AG04449 (cell line): Measurements from ENCODE around the gene SPIN1.
A peak's percentile ranks its signal among the peaks of the same experiment; 100 is the strongest.

Experiments used
- CTCF ChIA-PET: fragments of 350-600 bp; formaldehyde crosslinking; extraction: SDS; loops from one replicate; lab custom pipeline; 2021; ENCODE audit warnings: antibody characterized with exemption; lab: Yijun Ruan, JAX
- POLR2A ChIA-PET: fragments of 400-600, 350-600 bp; formaldehyde crosslinking; extraction: SDS; loops from one replicate; lab custom pipeline; 2020; ENCODE audit warnings: antibody characterized with exemption, inconsistent platforms; lab: Yijun Ruan, JAX
- DNase-seq: peaks from one replicate; pipeline ENCODE4 v3.0.0-alpha.2; 2010; ENCODE audit warnings: low read depth, low spot score
- H3K4me3 ChIP-seq: 2 replicates; pipeline ENCODE4 v1.5.1; 2011; ENCODE audit warnings: low read depth, mild to moderate bottlenecking, control low read depth, low read length
- CTCF ChIP-seq: IDR thresholded peaks from one replicate; pipeline ENCODE4 v1.5.1; 2011; ENCODE audit warnings: mild to moderate bottlenecking, moderate library complexity, low read length, control low read depth, inconsistent platforms; ENCODE audit not compliant: insufficient read depth; ENCODE audit errors: missing control alignments

Gene SPIN1

DNA sequence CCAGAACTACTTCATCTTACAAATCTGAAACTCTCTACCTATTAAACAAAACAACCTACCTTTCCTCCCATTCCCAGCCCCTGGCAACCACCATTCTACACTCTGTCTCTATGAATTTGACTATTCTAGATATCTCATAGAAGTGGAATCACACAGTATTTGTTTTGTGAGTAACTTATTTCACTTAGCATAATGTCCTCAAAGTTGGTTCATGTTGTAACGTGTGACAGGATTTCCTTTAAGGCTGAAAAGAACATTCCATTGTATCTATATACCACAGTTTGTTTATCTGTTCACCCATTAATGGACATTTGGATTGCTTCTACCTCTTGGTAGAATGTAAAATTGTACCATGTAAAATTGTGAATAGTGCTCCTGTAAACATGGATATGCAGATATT lies 76.6 kb downstream of the SPIN1 start:
- ChIA-PET POLR2A (no interaction called here), CTCF (interaction anchor here (0.9 to 1.0 kb wide), 2 partner anchors 8 to 114 kb away, joined by 3 to 4 read pairs; no protein-coding TSS in a partner anchor)
- no peak overlapping the region for H3K4me3 ChIP-seq
- TF ChIP-seq CTCF = no peak
- no peak for DNase-seq

DNA sequence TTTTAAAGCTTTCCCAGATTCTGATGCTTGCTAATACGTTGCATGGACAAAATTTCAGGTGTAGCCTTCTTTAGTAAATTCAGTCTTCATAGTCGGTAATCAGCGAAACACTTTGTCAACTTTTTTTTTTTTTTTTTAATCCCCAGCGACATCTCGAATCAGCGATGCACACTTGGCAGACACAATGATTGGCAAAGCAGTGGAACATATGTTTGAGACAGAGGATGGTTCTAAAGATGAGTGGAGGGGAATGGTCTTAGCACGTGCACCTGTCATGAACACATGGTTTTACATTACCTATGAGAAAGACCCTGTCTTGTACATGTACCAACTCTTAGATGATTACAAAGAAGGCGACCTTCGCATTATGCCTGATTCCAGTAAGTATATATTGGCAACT lies 80.0 kb downstream of the SPIN1 start:
- ChIA-PET POLR2A (interaction anchor here (0.7 kb wide), 1 partner anchor 9 kb away, joined by 5 read pairs; no protein-coding TSS in a partner anchor), CTCF (interaction anchor here (0.7 kb wide), 1 partner anchor 21 kb away, joined by 3 read pairs; no protein-coding TSS in a partner anchor)
- no peak for TF ChIP-seq CTCF
- no peak for DNase-seq
- no peak overlapping the region for H3K4me3 ChIP-seq

DNA sequence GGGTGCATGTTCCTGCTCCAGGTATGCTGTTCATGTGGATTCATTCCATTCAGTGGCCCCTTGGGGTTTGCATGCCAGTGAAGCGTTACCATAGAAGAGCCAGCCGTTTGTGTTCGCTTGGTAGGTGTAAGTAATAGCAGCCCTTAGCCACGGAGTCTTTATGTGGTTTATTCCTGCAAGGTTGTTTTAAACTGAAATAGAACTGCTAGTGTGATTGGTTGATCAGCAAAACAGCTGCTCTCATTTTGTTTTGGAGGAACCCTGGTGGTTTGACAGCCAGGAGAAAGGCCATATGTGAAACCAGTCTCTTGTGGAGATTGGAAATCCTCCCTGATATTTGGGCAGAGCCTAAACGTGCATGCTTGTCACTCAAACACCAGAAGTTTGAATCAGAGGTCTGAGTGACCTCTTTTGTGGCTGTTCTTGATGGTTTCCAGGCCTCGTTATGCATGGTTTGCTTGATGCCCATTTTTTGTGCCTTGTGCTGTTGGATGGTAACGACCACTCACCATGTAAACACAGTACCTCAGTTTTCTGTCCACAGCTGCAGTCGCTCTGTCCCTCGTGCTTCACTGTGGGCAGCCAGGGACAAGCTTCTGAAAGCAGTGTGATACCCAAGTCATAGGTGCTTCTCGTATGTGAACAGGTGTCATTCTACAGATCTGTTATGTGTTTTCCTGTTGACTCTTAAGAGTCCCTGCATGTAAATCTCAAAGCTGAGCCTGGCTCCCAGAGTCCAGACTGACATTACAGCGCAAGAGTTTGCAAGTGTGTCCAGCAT lies 88.4 kb downstream of the SPIN1 start:
- POLR2A ChIA-PET = no interaction called here
- peak; percentile 12 for DNase-seq
- TF ChIP-seq CTCF = no peak
- CTCF ChIA-PET = interaction anchor here (1.0 kb wide), 1 partner anchor 304 kb away, joined by 3 read pairs; no protein-coding TSS in a partner anchor
- H3K4me3 ChIP-seq = no peak overlapping the region

- ChIA-PET POLR2A (no interaction called here), CTCF (no interaction called here)
- no peak for TF ChIP-seq CTCF
- DNase-seq = peak; percentile 99
- H3K4me3 ChIP-seq = no peak overlapping the region
Observed at GRCh38 chr9:88477300-88477751, 89.1 kb downstream of the SPIN1 start.

DNA sequence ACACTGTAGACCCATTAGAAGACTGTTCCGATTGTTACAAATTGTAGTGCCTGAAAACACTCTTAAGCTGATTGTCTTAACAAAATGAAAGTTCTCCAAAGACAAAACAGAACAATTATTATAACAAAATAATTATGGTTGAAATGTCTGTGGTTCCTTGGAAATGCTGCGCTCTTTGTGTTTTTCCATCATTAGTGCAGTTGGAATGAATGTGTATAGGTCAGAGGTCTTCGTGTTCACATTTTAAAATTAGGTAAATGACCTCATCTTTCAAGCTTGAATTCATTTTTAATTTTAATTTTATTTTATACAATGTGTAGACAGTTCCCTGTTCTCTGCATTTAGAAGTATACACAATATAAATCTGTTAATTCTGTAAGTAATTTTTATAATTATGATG lies 90.0 kb downstream of the SPIN1 start:
- POLR2A ChIA-PET = interaction anchor here (1.0 kb wide), 1 partner anchor 57 kb away, joined by 3 read pairs; the partner anchor contains the start of gene NXNL2
- no peak for DNase-seq
- CTCF ChIA-PET = no interaction called here

More for the DNA sequence above, 90.0 kb downstream of the SPIN1 start:
- no peak for TF ChIP-seq CTCF
- no peak overlapping the region for H3K4me3 ChIP-seq
